WTC11 (cell line): ENCODE data around the gene LGALS8.

Experiments
- ATF1 ChIP-seq: sonication (generic); formaldehyde crosslinking; IDR thresholded peaks from 2 replicates; pipeline ENCODE4 v1.8.1; 2023; ENCODE audit warnings: mild to moderate bottlenecking, moderate library complexity, missing genetic modification reagents
- CREB1 ChIP-seq: sonication (generic); formaldehyde crosslinking; IDR thresholded peaks from 2 replicates; pipeline ENCODE4 v1.8.0; 2023; ENCODE audit warnings: mild to moderate bottlenecking, missing genetic modification reagents
- ELF4 ChIP-seq: sonication (generic); formaldehyde crosslinking; IDR thresholded peaks from 2 replicates; pipeline ENCODE4 v1.8.1; 2022; ENCODE audit warnings: low read depth, mild to moderate bottlenecking, moderate library complexity, missing genetic modification reagents
- ETV6 ChIP-seq: sonication (generic); formaldehyde crosslinking; IDR thresholded peaks from 2 replicates; pipeline ENCODE4 v1.8.1; 2022; ENCODE audit warnings: mild to moderate bottlenecking, missing genetic modification reagents
- TF ChIP-seq, protein P1 (sequence below): sonication (generic); formaldehyde crosslinking; IDR thresholded peaks from 2 replicates; pipeline ENCODE4 v1.8.1; 2022; ENCODE audit warnings: mild to moderate bottlenecking, moderate library complexity, missing genetic modification reagents
- TF ChIP-seq, protein P2 (sequence below): fragments of 200-600 bp; IDR thresholded peaks from 2 replicates; pipeline ENCODE4 v1.8.0; 2022; ENCODE audit warnings: antibody characterized with exemption
- TF ChIP-seq, protein P3 (sequence below): sonication (generic); formaldehyde crosslinking; IDR thresholded peaks from 2 replicates; pipeline ENCODE4 v1.8.1; 2023; ENCODE audit warnings: mild to moderate bottlenecking, moderate library complexity, missing genetic modification reagents
- TF ChIP-seq, protein P4 (sequence below): sonication (generic); formaldehyde crosslinking; conservative IDR thresholded peaks from 2 replicates; pipeline ENCODE4 v1.8.1; 2022; ENCODE audit warnings: mild to moderate bottlenecking, missing genetic modification reagents

DNA sequence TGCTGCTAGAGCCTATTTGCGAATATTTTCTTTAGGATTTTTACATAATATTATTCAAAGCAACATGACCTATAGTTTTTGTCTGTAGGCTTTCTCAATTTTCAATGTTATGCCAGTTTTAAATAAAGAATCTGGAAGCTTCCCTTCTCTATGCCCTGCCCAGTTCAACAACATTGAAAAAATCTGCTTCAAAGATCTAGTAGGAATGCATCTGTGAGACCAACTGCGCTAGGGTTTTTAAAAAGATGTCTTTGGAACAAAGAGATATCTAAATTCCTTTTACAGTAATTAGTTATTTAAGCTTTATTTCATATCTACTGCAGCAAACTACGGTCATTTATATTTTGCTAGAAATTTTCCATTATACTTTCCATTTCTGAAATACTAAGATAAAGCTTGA lies 54.9 kb downstream of the LGALS8 start:
- TF ChIP-seq ATF1 (CRISPR knock-in tag), result no peak
- TF ChIP-seq CREB1 (CRISPR knock-in tag), result no peak
- TF ChIP-seq, protein P1, sequence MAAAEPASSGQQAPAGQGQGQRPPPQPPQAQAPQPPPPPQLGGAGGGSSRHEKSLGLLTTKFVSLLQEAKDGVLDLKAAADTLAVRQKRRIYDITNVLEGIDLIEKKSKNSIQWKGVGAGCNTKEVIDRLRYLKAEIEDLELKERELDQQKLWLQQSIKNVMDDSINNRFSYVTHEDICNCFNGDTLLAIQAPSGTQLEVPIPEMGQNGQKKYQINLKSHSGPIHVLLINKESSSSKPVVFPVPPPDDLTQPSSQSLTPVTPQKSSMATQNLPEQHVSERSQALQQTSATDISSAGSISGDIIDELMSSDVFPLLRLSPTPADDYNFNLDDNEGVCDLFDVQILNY (CRISPR knock-in tag), result no peak
- TF ChIP-seq, protein P2, sequence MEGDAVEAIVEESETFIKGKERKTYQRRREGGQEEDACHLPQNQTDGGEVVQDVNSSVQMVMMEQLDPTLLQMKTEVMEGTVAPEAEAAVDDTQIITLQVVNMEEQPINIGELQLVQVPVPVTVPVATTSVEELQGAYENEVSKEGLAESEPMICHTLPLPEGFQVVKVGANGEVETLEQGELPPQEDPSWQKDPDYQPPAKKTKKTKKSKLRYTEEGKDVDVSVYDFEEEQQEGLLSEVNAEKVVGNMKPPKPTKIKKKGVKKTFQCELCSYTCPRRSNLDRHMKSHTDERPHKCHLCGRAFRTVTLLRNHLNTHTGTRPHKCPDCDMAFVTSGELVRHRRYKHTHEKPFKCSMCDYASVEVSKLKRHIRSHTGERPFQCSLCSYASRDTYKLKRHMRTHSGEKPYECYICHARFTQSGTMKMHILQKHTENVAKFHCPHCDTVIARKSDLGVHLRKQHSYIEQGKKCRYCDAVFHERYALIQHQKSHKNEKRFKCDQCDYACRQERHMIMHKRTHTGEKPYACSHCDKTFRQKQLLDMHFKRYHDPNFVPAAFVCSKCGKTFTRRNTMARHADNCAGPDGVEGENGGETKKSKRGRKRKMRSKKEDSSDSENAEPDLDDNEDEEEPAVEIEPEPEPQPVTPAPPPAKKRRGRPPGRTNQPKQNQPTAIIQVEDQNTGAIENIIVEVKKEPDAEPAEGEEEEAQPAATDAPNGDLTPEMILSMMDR, result no peak
- TF ChIP-seq ETV6 (CRISPR knock-in tag), result no peak
- TF ChIP-seq, protein P3, sequence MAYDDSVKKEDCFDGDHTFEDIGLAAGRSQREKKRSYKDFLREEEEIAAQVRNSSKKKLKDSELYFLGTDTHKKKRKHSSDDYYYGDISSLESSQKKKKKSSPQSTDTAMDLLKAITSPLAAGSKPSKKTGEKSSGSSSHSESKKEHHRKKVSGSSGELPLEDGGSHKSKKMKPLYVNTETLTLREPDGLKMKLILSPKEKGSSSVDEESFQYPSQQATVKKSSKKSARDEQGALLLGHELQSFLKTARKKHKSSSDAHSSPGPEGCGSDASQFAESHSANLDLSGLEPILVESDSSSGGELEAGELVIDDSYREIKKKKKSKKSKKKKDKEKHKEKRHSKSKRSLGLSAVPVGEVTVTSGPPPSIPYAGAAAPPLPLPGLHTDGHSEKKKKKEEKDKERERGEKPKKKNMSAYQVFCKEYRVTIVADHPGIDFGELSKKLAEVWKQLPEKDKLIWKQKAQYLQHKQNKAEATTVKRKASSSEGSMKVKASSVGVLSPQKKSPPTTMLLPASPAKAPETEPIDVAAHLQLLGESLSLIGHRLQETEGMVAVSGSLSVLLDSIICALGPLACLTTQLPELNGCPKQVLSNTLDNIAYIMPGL (CRISPR knock-in tag), result no peak
- TF ChIP-seq, protein P4, sequence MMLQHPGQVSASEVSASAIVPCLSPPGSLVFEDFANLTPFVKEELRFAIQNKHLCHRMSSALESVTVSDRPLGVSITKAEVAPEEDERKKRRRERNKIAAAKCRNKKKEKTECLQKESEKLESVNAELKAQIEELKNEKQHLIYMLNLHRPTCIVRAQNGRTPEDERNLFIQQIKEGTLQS (CRISPR knock-in tag), result no peak
- no peak for TF ChIP-seq ELF4
